ENCODE measurements around the gene PTPRJ. TPM values are rescaled to one million over a fixed set of nuclear protein-coding genes. Genes with fewer than 3 reads are reported as not detected.

Gene PTPRJ
- total and polyA plus RNA-seq, 2 donors (not counting 3 experiments of a cell fraction or from before 2014, with no cell fraction given), result 3.1 to 7.7 TPM

DNA sequence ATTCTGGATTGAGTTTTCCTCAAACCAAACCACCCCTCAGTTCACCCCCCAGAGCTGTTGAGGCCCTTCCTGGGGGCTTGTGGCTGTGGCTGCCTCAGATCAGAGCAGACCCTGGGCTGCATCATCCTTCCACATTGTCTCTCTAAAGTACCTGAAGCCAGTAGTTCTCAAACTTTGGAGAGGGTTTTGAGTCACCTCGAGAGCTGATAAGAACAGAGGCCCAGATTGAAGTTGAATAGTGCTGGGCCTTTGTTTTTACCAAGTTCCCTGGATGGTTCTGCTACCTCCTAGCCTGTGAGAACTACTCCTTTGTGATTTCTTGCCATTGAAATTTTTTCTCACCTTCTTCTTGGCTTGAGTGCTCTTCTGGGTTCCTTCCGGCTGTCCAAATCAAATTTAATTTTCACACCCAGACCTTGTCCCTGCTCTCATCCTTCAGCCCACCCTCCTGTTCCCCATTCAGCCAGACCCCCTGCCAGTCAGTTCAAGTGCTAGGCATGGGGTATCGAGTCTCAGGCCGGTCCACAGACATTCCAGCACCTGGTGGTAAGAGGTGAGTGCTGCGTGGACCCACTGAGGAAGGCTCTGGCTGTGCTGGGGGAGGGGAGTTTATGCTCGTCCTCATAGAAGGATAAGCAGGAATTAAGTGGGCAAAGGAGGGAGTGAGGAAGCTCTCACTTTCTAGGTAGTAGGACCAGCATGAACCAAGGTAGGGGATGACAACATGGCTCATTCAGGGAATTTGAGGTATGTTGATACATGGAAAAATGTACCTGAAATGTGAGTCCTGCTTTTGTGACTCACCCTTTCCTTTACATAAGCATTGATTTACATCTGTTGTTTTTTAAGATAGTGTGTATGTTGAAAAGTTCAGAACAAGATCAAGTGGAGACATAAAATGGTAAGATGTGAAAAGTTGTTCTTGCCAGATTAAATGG is 116.5 kb downstream of the PTPRJ start:
- no peaks in the 10 kb centered on the region for H4K20me1 ChIP-seq (replicated peaks; ENCODE audit: control insufficient read depth, extremely low read depth, insufficient read depth, low read length)
- no peaks in the 10 kb centered on the region for H3K27me3 ChIP-seq (ENCODE audit: control insufficient read depth in 2 of 2, insufficient read depth in 2 of 2, low read length in 2 of 2)
- POLR2A ChIA-PET, result no interaction called here
- no peak overlapping the region for H3K9ac ChIP-seq (replicated peaks; ENCODE audit: extremely low read depth, insufficient read depth, low read length)
- no peaks in the 10 kb centered on the region for H3K9me3 ChIP-seq (replicated peaks; ENCODE audit: control insufficient read depth, insufficient read depth, low read length)
- no TSS peak for BruUV-seq (replicated peaks)
- H3K79me2 ChIP-seq (ENCODE audit: control insufficient read depth, insufficient read depth, low read length), result no peaks in the 10 kb centered on the region
- no peak overlapping the region for H2AFZ ChIP-seq (ENCODE audit: low read depth, low read length)
- CTCF ChIA-PET, result interaction anchor here (0.7 to 5.9 kb wide), 3 partner anchors 11 to 159 kb away, joined by 3 to 46 read pairs (median 4); no protein-coding TSS in a partner anchor
- DNase-seq (ENCODE audit: low read depth, low spot score) (no peak), FAIRE-seq (no peak)
- dilution Hi-C loops (cut with MboI; ENCODE audit: extremely low pct_ligation_motif_present, low sequenced_read_pairs), result no loop called here
- no peaks in the 10 kb centered on the region for H3K36me3 ChIP-seq (ENCODE audit: control insufficient read depth in 2 of 2, extremely low read depth in 1 of 2, insufficient read depth in 2 of 2, low read length in 2 of 2)
- H3K4me1 ChIP-seq (ENCODE audit: control insufficient read depth, extremely low read depth, insufficient read depth, low read length), result no peaks in the 10 kb centered on the region
- H3K27ac ChIP-seq (ENCODE audit: insufficient read depth, low read depth, low read length), result no peak overlapping the region
- TF ChIP-seq JUN (IDR thresholded peaks at IDR 0.05; ENCODE audit: borderline replicate concordance, insufficient read depth, insufficient read length, low read depth) (no peak), MAX (IDR thresholded peaks at IDR 0.05; ENCODE audit: insufficient read depth, insufficient read length) (no peak), EZH2 (IDR thresholded peaks at IDR 0.05; ENCODE audit: borderline replicate concordance, low read depth, low read length, severe bottlenecking) (no peak), POLR2AphosphoS5 (IDR thresholded peaks at IDR 0.05; ENCODE audit: insufficient read depth, low read depth, low read length) (no peak), GATA2 (IDR thresholded peaks at IDR 0.05; ENCODE audit: insufficient read depth, insufficient read length, low read depth, low read length) (no peak), FOS (IDR thresholded peaks at IDR 0.05; ENCODE audit: borderline replicate concordance, insufficient read depth, low read length) (no peak), POLR2A (IDR thresholded peaks at IDR 0.05; ENCODE audit: low read depth, low read length) (no peak), MYC (IDR thresholded peaks at IDR 0.05; ENCODE audit: low read depth, low read length) (no peak)
- TF ChIP-seq, protein P1, sequence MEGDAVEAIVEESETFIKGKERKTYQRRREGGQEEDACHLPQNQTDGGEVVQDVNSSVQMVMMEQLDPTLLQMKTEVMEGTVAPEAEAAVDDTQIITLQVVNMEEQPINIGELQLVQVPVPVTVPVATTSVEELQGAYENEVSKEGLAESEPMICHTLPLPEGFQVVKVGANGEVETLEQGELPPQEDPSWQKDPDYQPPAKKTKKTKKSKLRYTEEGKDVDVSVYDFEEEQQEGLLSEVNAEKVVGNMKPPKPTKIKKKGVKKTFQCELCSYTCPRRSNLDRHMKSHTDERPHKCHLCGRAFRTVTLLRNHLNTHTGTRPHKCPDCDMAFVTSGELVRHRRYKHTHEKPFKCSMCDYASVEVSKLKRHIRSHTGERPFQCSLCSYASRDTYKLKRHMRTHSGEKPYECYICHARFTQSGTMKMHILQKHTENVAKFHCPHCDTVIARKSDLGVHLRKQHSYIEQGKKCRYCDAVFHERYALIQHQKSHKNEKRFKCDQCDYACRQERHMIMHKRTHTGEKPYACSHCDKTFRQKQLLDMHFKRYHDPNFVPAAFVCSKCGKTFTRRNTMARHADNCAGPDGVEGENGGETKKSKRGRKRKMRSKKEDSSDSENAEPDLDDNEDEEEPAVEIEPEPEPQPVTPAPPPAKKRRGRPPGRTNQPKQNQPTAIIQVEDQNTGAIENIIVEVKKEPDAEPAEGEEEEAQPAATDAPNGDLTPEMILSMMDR (IDR thresholded peaks at IDR 0.05; ENCODE audit: extremely low read depth in 1 of 2, insufficient read depth in 1 of 2, low read depth in 1 of 2, low read length in 2 of 2), result no peak
- intact Hi-C loops (cut with micrococcal nuclease), result no loop called here
- H3K4me2 ChIP-seq (ENCODE audit: insufficient read depth, low read length), result no peak overlapping the region
- H3K9me1 ChIP-seq (replicated peaks; ENCODE audit: control insufficient read depth, extremely low read depth, insufficient read depth, low read length), result no peaks in the 10 kb centered on the region
- H3K4me3 ChIP-seq (replicated peaks in 1 of 3; ENCODE audit: insufficient read depth in 1 of 3, low read depth in 1 of 3, low read length in 3 of 3), result no peak overlapping the region

All from endothelial cell of umbilical vein (primary cell).